Right lobe of liver (tissue), 4 donors: ENCODE results near the gene DIP2A.

Experiments used
- POLR2A ChIP-seq: fragments of 450-650 bp; IDR thresholded peaks from one replicate; pipeline ENCODE4 v1.6.1; 2017; ENCODE audit warnings: antibody characterized with exemption, mild to moderate bottlenecking
- TF ChIP-seq, protein P1 (sequence below), 4 donors: fragments of 200-600 bp in 3 of 4; fragments of 450-650 bp in 1 of 4; IDR thresholded peaks; one replicate each; pipeline versions ENCODE4 v1.5.1 to v1.8.0; 2016 to 2022; ENCODE audit warnings: antibody characterized with exemption in 4 of 4, mild to moderate bottlenecking in 2 of 4
- donor health status: DM: no; HTN: no; CAD: no.
- donor health status: DM: no; HTN: no; CAD: no.
- donor health status: DM: no; HTN: yes; CAD: no.

DNA sequence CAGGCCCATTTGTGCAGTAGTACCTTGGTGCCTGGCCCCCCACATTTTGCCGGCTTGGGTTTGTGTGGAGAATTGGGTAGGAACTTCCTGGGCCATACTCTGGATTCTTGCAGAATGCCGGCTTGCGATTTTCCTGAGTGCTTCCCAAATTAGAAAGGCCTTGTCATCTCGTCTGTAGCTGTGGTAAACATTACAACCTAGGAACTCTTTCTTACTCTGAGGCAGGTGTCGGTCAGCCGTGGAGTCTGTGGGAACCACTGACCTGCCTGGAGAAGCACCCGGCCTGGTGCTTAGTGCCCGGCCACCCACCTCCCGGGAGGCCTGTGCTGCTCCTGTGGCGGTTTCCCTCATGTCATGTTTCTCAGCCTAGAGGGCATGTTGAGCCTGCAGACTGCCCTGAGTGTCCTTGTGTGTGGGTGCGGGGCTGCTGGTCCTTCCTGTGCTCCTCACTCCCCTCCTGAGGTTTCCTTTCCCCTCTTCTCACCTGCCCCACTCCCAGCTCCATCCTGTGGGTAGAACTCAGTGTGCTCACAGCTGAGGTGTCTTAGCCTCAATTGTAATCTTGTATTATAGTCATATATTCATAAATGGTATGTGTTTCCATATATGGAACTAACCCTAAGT lies 81.5 kb downstream of the DIP2A start:
- TF ChIP-seq, protein P1, sequence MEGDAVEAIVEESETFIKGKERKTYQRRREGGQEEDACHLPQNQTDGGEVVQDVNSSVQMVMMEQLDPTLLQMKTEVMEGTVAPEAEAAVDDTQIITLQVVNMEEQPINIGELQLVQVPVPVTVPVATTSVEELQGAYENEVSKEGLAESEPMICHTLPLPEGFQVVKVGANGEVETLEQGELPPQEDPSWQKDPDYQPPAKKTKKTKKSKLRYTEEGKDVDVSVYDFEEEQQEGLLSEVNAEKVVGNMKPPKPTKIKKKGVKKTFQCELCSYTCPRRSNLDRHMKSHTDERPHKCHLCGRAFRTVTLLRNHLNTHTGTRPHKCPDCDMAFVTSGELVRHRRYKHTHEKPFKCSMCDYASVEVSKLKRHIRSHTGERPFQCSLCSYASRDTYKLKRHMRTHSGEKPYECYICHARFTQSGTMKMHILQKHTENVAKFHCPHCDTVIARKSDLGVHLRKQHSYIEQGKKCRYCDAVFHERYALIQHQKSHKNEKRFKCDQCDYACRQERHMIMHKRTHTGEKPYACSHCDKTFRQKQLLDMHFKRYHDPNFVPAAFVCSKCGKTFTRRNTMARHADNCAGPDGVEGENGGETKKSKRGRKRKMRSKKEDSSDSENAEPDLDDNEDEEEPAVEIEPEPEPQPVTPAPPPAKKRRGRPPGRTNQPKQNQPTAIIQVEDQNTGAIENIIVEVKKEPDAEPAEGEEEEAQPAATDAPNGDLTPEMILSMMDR (IDR thresholded peaks at IDR 0.05): no peak
- no peak for TF ChIP-seq POLR2A
